ENCODE results near the gene SEL1L. TPM values are rescaled to one million over a fixed set of nuclear protein-coding genes. Genes with fewer than 3 reads are reported as not detected.
"Not testable (repeated sequence)": the region's sequence is repeated elsewhere in the genome, so short reads cannot be mapped to it uniquely, and the experiment has no call there.

The SEL1L gene
- total and polyA plus RNA-seq, 4 donors = 13.2 to 101 (median 49.2) TPM

DNA sequence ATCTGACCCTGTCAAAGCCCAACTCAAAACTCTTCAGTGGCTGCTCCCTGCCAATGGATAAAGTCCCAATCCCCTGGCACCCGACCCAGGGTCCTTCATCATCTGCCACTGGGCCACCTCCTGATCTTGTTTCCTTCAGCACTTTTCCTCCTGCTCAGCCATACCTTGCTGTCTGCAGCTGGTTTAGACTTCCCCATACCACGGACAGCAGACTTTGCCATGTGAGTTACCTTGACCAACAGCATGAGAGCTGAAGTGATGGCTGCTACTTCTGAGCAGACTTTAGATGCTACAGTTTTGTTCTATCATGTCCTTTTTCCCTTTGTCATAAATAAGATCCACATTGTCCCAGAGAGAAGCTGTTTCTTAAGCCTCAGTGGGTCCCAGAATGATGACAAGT, 100.3 kb downstream of the SEL1L start:
- Histone ChIP-seq H3K27me3 (ENCODE audit: control insufficient read depth in 3 of 3, insufficient read depth in 3 of 3, low read length in 2 of 3) (peaks cover 0 to 23% (median 21%) of the 10 kb centered on the region in 3 donors), H3K4me1 (ENCODE audit: control insufficient read depth in 5 of 5, insufficient read depth in 5 of 5, low read length in 5 of 5) (peaks cover 0 to 16% (median 10%) of the 10 kb centered on the region in 5 donors), H3K9ac (ENCODE audit: insufficient read depth in 1 of 2, low read length in 2 of 2) (no peak overlapping the region), H3K36me3 (ENCODE audit: control insufficient read depth in 4 of 4, insufficient read depth in 4 of 4, low read length in 4 of 4) (no peaks in the 10 kb centered on the region), H3K4me3 (no peak overlapping the region), H3K9me3 (ENCODE audit: control insufficient read depth in 4 of 4, insufficient read depth in 3 of 4, low read length in 3 of 4) (no peaks in the 10 kb centered on the region), H3K27ac (ENCODE audit: low read depth in 1 of 2, low read length in 1 of 2) (no peak overlapping the region)
- WGBS, 2 donors = 67 to 69% methylated on average over 2 of the region's 2 CpGs
- ATAC-seq (ENCODE audit: insufficient read depth, low FRiP score) (no peak), DNase-seq (no peak)
- TF ChIP-seq, protein P1, sequence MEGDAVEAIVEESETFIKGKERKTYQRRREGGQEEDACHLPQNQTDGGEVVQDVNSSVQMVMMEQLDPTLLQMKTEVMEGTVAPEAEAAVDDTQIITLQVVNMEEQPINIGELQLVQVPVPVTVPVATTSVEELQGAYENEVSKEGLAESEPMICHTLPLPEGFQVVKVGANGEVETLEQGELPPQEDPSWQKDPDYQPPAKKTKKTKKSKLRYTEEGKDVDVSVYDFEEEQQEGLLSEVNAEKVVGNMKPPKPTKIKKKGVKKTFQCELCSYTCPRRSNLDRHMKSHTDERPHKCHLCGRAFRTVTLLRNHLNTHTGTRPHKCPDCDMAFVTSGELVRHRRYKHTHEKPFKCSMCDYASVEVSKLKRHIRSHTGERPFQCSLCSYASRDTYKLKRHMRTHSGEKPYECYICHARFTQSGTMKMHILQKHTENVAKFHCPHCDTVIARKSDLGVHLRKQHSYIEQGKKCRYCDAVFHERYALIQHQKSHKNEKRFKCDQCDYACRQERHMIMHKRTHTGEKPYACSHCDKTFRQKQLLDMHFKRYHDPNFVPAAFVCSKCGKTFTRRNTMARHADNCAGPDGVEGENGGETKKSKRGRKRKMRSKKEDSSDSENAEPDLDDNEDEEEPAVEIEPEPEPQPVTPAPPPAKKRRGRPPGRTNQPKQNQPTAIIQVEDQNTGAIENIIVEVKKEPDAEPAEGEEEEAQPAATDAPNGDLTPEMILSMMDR (IDR thresholded peaks at IDR 0.05; ENCODE audit: control extremely low read depth, extremely low read depth) = no peak

DNA sequence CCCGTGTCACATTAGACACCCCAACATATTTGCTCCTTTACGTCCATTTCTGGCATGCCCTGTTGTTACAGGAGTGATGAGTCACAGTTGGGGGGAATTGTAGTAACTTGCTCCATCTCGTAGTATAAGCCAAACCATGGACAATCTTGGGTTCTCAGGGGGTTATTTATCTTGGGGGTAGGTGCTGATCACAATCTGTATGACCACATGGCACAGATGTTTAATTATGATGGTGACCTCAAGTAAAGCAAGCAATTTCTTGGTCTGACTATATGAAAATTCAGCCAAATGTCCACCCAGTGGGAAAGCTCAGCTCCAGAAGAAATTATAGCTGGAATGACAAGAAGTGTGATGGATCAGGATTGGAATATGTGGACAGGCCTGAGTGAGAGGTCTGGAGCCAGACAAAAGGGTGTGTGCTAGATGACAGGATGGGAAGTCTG, 101.4 kb downstream of the SEL1L start:
- no peak for DNase-seq
- Histone ChIP-seq H3K4me1 (ENCODE audit: control insufficient read depth in 5 of 5, insufficient read depth in 5 of 5, low read length in 5 of 5) (peaks cover 0 to 22% (median 10%) of the 10 kb centered on the region in 5 donors), H3K9me3 (ENCODE audit: control insufficient read depth in 4 of 4, insufficient read depth in 3 of 4, low read length in 3 of 4) (no peaks in the 10 kb centered on the region), H3K9ac (ENCODE audit: insufficient read depth in 1 of 2, low read length in 2 of 2) (no peak overlapping the region), H3K27ac (ENCODE audit: low read depth in 1 of 2, low read length in 1 of 2) (no peak overlapping the region), H3K4me3 (no peak overlapping the region), H3K27me3 (ENCODE audit: control insufficient read depth in 3 of 3, insufficient read depth in 3 of 3, low read length in 2 of 3) (peaks cover 0 to 17% (median 16%) of the 10 kb centered on the region in 3 donors), H3K36me3 (ENCODE audit: control insufficient read depth in 4 of 4, insufficient read depth in 4 of 4, low read length in 4 of 4) (no peaks in the 10 kb centered on the region)
- TF ChIP-seq, protein P1 (IDR thresholded peaks at IDR 0.05; ENCODE audit: control extremely low read depth, extremely low read depth) = no peak
- WGBS, 2 donors = 74 to 75% methylated on average over 3 of the region's 3 CpGs
- ATAC-seq (ENCODE audit: insufficient read depth, low FRiP score) = no peak

DNA sequence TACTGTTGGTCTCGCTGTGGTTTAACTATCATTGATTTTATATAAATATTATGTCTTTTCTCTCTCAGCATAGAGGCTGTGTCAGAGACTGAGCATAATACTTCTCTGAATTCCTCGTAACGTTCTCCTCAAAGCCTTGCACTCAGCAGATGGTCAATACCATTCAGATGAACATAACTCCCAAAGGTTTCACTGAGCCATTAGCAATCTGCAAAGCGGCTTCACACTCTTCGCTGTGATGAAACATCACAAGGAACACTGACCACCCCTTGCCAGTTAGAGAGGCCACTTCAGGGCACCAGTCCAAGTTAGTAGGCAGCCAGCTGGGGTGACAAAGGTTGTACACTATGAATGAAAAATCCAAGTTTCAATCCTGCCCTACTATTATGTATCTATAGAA, 103.4 kb downstream of the SEL1L start:
- TF ChIP-seq, protein P1 (IDR thresholded peaks at IDR 0.05; ENCODE audit: control extremely low read depth, extremely low read depth) = no peak
- Histone ChIP-seq H3K27me3 (ENCODE audit: control insufficient read depth in 3 of 3, insufficient read depth in 3 of 3, low read length in 2 of 3) (peaks cover 0 to 7% (median 6%) of the 10 kb centered on the region in 3 donors), H3K4me3 (no peak overlapping the region), H3K4me1 (ENCODE audit: control insufficient read depth in 5 of 5, insufficient read depth in 5 of 5, low read length in 5 of 5) (peaks cover 0 to 20% (median 4%) of the 10 kb centered on the region in 5 donors), H3K27ac (ENCODE audit: low read depth in 1 of 2, low read length in 1 of 2) (no peak overlapping the region), H3K9ac (ENCODE audit: insufficient read depth in 1 of 2, low read length in 2 of 2) (no peak overlapping the region), H3K9me3 (ENCODE audit: control insufficient read depth in 4 of 4, insufficient read depth in 3 of 4, low read length in 3 of 4) (no peaks in the 10 kb centered on the region), H3K36me3 (ENCODE audit: control insufficient read depth in 4 of 4, insufficient read depth in 4 of 4, low read length in 4 of 4) (no peaks in the 10 kb centered on the region)
- DNase-seq (no peak), ATAC-seq (ENCODE audit: insufficient read depth, low FRiP score) (no peak)
- WGBS, 2 donors = 86 to 92% methylated on average over 5 of the region's 5 CpGs

DNA sequence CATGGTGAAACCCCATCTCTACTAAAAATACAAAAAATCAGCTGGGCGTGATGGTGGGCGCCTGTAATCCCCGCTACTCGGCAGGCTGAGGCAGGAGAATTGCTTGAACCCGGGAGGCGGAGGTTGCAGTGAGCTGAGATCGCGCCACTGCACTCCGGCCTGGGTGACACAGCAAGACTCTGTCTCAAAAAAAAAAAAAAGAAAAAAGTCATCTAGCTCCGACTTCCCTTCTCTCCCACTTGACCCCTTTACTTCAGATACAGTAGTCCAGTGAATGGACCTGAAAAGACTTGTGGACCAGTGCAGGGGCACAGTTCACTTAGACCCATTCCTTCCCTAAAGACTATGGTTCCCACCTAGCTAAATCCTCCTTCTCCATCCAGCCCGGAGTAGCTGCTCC, 103.9 kb downstream of the SEL1L start:
- not testable (repeated sequence) for H3K27ac ChIP-seq (ENCODE audit: low read depth in 1 of 2, low read length in 1 of 2); DNase-seq; ATAC-seq (ENCODE audit: insufficient read depth, low FRiP score); H3K4me3 ChIP-seq; H3K27me3 ChIP-seq (ENCODE audit: control insufficient read depth in 3 of 3, insufficient read depth in 3 of 3, low read length in 2 of 3); H3K9ac ChIP-seq (ENCODE audit: insufficient read depth in 1 of 2, low read length in 2 of 2); H3K9me3 ChIP-seq (ENCODE audit: control insufficient read depth in 4 of 4, insufficient read depth in 3 of 4, low read length in 3 of 4); H3K36me3 ChIP-seq (ENCODE audit: control insufficient read depth in 4 of 4, insufficient read depth in 4 of 4, low read length in 4 of 4)
- WGBS, 2 donors = 86 to 95% methylated on average over 11 of the region's 11 CpGs
- H3K4me1 ChIP-seq (ENCODE audit: control insufficient read depth in 5 of 5, insufficient read depth in 5 of 5, low read length in 5 of 5) = peaks cover 0 to 17% (median 4%) of the 10 kb centered on the region in 5 donors

Measured in lung (tissue), 12 donors.